Measurements from ENCODE around the gene ZXDA. TPM values are rescaled to one million over a fixed set of nuclear protein-coding genes. Genes with fewer than 3 reads are reported as not detected.
"Not testable (repeated sequence)": the region's sequence is repeated elsewhere in the genome, so short reads cannot be mapped to it uniquely, and the experiment has no call there.

ZXDA gene
- total RNA-seq, result 9.2 TPM

- peak; percentile 5 for DNase-seq
Observed at GRCh38 chrX:57910287-57910912, at the start of gene ZXDA. Gene ZXDA, minus strand, starts transcription at chrX:57910458. Its CDS starts 38 bp downstream, at chrX:57910420.

- no peak for DNase-seq
Observed at GRCh38 chrX:57952320-57952678, 42.0 kb upstream of the ZXDA start.

GRCh38 chrX:57951666-57952319 lies 41.5 kb upstream of the ZXDA start:
- DNase-seq, result no peak

GRCh38 chrX:57933321-57933720 lies 23.1 kb upstream of the ZXDA start:
- peak; percentile 7 for DNase-seq

GRCh38 chrX:57932266-57932665 lies 22.0 kb upstream of the ZXDA start:
- DNase-seq, result no peak

GRCh38 chrX:57930051-57930450 lies 19.8 kb upstream of the ZXDA start:
- no peak for DNase-seq

- DNase-seq, result peak; percentile 31
Observed at GRCh38 chrX:57929373-57929772, 19.1 kb upstream of the ZXDA start.

GRCh38 chrX:57925806-57926205 lies 15.5 kb upstream of the ZXDA start:
- no peak for DNase-seq

GRCh38 chrX:57918750-57919436 lies 8.6 kb upstream of the ZXDA start:
- peak; percentile 30 for DNase-seq

- no peak for DNase-seq
Observed at GRCh38 chrX:57915680-57916079, 5.4 kb upstream of the ZXDA start.

- peak; percentile 22 for DNase-seq
Observed at GRCh38 chrX:57909595-57910286, 517 bp downstream of the ZXDA start.

GRCh38 chrX:57908972-57909594 lies 1.2 kb downstream of the ZXDA start:
- not testable (repeated sequence) for DNase-seq

GRCh38 chrX:57906790-57907189 lies 3.5 kb downstream of the ZXDA start:
- no peak for DNase-seq

GRCh38 chrX:57905141-57905540 lies 5.1 kb downstream of the ZXDA start:
- no peak for DNase-seq

- no peak for DNase-seq
Observed at GRCh38 chrX:57904176-57904880, 5.9 kb downstream of the ZXDA start.

- DNase-seq, result no peak
Observed at GRCh38 chrX:57902633-57903032, 7.6 kb downstream of the ZXDA start.

- DNase-seq, result no peak
Observed at GRCh38 chrX:57901466-57901865, 8.8 kb downstream of the ZXDA start.

- peak; percentile 2 for DNase-seq
Observed at GRCh38 chrX:57900975-57901374, 9.3 kb downstream of the ZXDA start.

GRCh38 chrX:57899906-57900305 lies 10.4 kb downstream of the ZXDA start:
- DNase-seq, result no peak

GRCh38 chrX:57899064-57899463 lies 11.2 kb downstream of the ZXDA start:
- no peak for DNase-seq

GRCh38 chrX:57871463-57871862 lies 38.8 kb downstream of the ZXDA start:
- no peak for DNase-seq

Data from tongue (tissue), 2 donors.